Kidney (tissue), 14 donors: ENCODE measurements around the gene DLG2. TPM values are rescaled to one million over a fixed set of nuclear protein-coding genes. Genes with fewer than 3 reads are reported as not detected.

Experiments
- DNase-seq, 5 donors: peaks; one replicate each; pipeline ENCODE4 v3.0.0-alpha.2; 2013 to 2020
- FAIRE-seq: peaks from 2 replicates; lab custom pipeline; 2012; peaks lifted over from hg19 to GRCh38; lab: Jason Lieb, UNC
- H3K27ac ChIP-seq, 2 donors: one replicate each; pipeline ENCODE4 v1.7.0; 2013; ENCODE audit warnings: low read depth in 2 of 2, low read length in 2 of 2, inconsistent platforms in 1 of 2
- H3K27me3 ChIP-seq: one replicate; pipeline ENCODE4 v1.7.1; 2013; ENCODE audit warnings: low read length, inconsistent platforms; ENCODE audit not compliant: control insufficient read depth, insufficient read depth
- H3K36me3 ChIP-seq, 3 donors: one replicate each; pipeline versions ENCODE4 v1.7.0 to v1.7.1; 2013; ENCODE audit warnings: low read length in 3 of 3, control low read depth in 1 of 3, inconsistent platforms in 1 of 3; ENCODE audit not compliant: insufficient read depth in 3 of 3, control insufficient read depth in 2 of 3
- H3K4me1 ChIP-seq, 3 donors: one replicate each; pipeline versions ENCODE4 v1.7.0 to v1.7.1; 2013; ENCODE audit warnings: low read length in 3 of 3, inconsistent platforms in 1 of 3, low read depth in 1 of 3; ENCODE audit not compliant: control insufficient read depth in 2 of 3, insufficient read depth in 2 of 3
- H3K4me3 ChIP-seq, 3 donors: one replicate each; pipeline versions ENCODE4 v1.7.0 to v1.8.1; 2013; ENCODE audit warnings: low read length in 3 of 3, control low read depth in 1 of 3, inconsistent platforms in 1 of 3
- H3K9ac ChIP-seq, 3 donors: one replicate each; pipeline versions ENCODE4 v1.7.0 to v1.7.1; 2013; ENCODE audit warnings: low read length in 3 of 3, control low read depth in 1 of 3, inconsistent platforms in 1 of 3
- H3K9me3 ChIP-seq, 3 donors: one replicate each; pipeline versions ENCODE4 v1.7.0 to v1.7.1; 2013; ENCODE audit warnings: low read length in 3 of 3, control low read depth in 1 of 3, inconsistent platforms in 1 of 3; ENCODE audit not compliant: control insufficient read depth in 2 of 3, insufficient read depth in 1 of 3
- intact Hi-C: fragments of 100-400 bp; cut with DNase I; formaldehyde crosslinking; loops from one replicate; pipeline ENCODE4 v1.11.1; 2022
- polyA plus RNA-seq: library from polyadenylated mRNA; stranded (reverse); fragments of 350-450 nt; fragmentation: Illumina TruSeq; extraction: RNeasy Lipid Tissue Mini Kit (QIAGEN cat#74804); gene quantifications from one replicate; pipeline ENCODE4 v1.2.3, GENCODE V29; 2014; ENCODE audit warnings: low read depth, low replicate concordance; ENCODE audit not compliant: insufficient read depth
- total RNA-seq: library from RNA; stranded (reverse); fragmentation: NEBNext Ultra II Directional; extraction: Animal tissue kit (Norgen Biotek cat#: 25700); gene quantifications from one replicate; pipeline ENCODE4 v1.2.1, GENCODE V29; 2021
- TF ChIP-seq, protein P1 (sequence below): IDR thresholded peaks from 3 replicates; pipeline ENCODE4 v1.5.1; 2012; ENCODE audit warnings: mild to moderate bottlenecking, moderate library complexity, borderline replicate concordance; ENCODE audit not compliant: insufficient read depth; ENCODE audit errors: extremely low read depth
- donor health status: control.
- donor health status: control.
- donor health status: control.
- donor health status: control.
- donor health status: control.
- donor health status: DM: yes; HTN: yes; CAD: no.
- donor health status: Normal renal cell carcinoma (clear cell type).

DLG2 gene
- total and polyA plus RNA-seq, 2 donors from 2014 or later, result 2.9 to 7.2 TPM

DNA sequence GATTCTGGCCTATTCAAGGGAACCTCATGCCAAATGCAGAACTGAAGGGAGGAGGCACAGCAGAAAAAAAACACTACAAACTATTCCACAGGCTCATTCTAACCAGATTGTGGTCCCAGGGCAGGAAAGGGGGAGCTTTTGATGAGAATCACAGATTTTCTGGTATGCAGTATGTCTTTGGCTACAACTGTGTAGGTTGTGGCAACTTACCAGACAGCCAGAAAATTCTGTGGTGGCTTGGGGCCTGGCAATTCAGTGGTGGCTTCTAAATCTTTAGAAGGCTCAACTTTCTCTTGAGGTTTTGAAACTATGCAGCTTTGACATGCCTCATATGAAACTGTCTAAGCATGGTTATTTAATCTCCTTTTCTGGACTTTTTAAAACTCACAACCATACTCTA is 1490.2 kb downstream of the DLG2 start:
- Histone ChIP-seq H3K36me3 (no peaks in the 10 kb centered on the region), H3K27me3 (no peaks in the 10 kb centered on the region), H3K9ac (no peak overlapping the region), H3K4me1 (no peaks in the 10 kb centered on the region), H3K9me3 (no peaks in the 10 kb centered on the region), H3K27ac (no peak overlapping the region), H3K4me3 (no peak overlapping the region)
- DNase-seq (no peak), FAIRE-seq (no peak)
- TF ChIP-seq, protein P1, sequence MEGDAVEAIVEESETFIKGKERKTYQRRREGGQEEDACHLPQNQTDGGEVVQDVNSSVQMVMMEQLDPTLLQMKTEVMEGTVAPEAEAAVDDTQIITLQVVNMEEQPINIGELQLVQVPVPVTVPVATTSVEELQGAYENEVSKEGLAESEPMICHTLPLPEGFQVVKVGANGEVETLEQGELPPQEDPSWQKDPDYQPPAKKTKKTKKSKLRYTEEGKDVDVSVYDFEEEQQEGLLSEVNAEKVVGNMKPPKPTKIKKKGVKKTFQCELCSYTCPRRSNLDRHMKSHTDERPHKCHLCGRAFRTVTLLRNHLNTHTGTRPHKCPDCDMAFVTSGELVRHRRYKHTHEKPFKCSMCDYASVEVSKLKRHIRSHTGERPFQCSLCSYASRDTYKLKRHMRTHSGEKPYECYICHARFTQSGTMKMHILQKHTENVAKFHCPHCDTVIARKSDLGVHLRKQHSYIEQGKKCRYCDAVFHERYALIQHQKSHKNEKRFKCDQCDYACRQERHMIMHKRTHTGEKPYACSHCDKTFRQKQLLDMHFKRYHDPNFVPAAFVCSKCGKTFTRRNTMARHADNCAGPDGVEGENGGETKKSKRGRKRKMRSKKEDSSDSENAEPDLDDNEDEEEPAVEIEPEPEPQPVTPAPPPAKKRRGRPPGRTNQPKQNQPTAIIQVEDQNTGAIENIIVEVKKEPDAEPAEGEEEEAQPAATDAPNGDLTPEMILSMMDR, result no peak
- intact Hi-C loops, result no loop called here

DNA sequence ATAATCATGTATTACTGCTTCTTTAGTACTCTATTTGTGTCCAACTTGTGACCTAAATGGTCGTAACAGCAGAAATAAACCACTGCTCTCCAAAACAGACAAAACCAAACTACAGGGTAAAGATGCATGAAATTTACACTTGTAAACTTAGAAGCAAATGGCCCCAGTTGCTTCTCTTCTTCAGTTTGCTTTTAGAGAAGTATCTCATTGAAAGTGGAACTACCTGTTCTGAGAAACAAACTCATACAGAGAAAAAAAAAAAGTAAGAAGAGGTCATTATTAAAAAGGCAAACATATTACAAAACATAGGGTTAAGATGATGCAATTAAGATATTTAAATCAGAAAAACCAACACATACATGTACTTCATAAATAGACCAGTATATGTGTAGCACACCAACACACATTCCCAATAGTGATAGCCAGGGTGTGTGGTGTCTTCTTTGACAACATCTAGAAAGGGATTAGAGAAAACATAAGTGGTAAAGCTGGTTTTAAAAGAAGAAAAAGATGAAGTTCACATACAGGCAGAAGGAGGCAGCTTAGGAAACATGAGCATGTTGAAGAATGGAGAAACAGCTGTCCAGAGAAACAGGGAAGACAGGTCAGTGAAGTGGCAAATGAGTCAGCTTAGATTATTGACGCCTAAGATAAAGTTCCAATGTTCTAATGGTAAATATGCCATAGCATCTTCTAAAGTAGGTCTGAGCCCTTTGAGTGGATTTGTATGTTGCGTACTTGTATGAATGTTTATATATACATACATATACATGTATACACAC is 1496.3 kb downstream of the DLG2 start:
- TF ChIP-seq, protein P1, result no peak
- FAIRE-seq (no peak), DNase-seq (no peak)
- H3K4me3 ChIP-seq, result no peak overlapping the region
- no peaks in the 10 kb centered on the region for H3K27me3 ChIP-seq
- H3K9me3 ChIP-seq, result no peaks in the 10 kb centered on the region
- no peak overlapping the region for H3K9ac ChIP-seq
- no peaks in the 10 kb centered on the region for H3K4me1 ChIP-seq
- intact Hi-C loops, result no loop called here
- no peak overlapping the region for H3K27ac ChIP-seq
- H3K36me3 ChIP-seq, result no peaks in the 10 kb centered on the region

DNA sequence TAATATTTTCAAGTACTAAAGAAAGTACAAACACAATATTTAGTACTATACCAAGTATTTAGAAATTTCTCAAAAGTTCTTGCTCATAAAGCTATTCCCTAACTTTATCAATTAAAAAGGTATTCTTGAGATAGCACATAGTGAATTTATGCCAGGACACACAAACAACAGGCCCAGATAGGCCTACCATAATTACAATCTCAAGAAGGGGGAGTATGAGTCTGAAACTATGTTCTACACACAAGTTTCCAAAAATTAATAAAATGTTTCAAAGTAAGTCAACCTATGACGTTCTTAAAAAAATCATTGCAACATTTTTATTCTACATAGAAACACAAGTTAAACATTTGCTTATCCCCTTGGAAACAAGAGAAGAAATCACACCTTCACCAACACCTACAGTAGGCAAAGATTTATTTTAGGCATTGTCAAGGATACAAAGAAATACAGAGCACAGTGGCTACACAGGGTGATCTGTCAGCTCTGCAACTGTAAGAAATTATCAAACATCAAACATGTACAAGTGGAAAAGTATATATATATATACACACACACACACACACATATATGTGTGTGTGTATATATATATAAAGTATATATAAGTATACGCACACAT is 1497.1 kb downstream of the DLG2 start:
- Histone ChIP-seq H3K9me3 (no peaks in the 10 kb centered on the region), H3K9ac (no peak overlapping the region), H3K27ac (no peak overlapping the region), H3K4me1 (no peaks in the 10 kb centered on the region), H3K4me3 (no peak overlapping the region), H3K27me3 (no peaks in the 10 kb centered on the region), H3K36me3 (no peaks in the 10 kb centered on the region)
- intact Hi-C loops, result no loop called here
- FAIRE-seq, result no peak
- TF ChIP-seq, protein P1, result no peak
- no peak for DNase-seq
